ENCODE measurements around the gene SLIT3.

- TF ChIP-seq CTCF (IDR thresholded peaks at IDR 0.05; ENCODE audit: insufficient read depth, low read length) (no peak), POLR2AphosphoS5 (IDR thresholded peaks at IDR 0.05; ENCODE audit: low read depth) (no peak), SPI1 (IDR thresholded peaks at IDR 0.05; ENCODE audit: borderline replicate concordance, low read depth) (no peak), GABPA (IDR thresholded peaks at IDR 0.05; ENCODE audit: low read depth) (no peak)
These were observed 510.8 kb downstream of the SLIT3 start for GRCh38 chr5:168790002-168790635.
